Activated T-cell treated with anti-CD3 and anti-CD28 coated beads, Interleukin-2, amount 50 U/mL, for 72 hours (primary cell): ENCODE data around the gene TMEM184C. TPM values are rescaled to one million over a fixed set of nuclear protein-coding genes. Genes with fewer than 3 reads are reported as not detected.

Experiments
- ATAC-seq, 2 donors: fragments of 150-1000 bp; cut with Tn5 transposase; replicated peaks in 1 of 2; 2 replicates each; pipeline ENCODE4 v1.10.0; 2021; ENCODE audit warnings: moderate library complexity in 2 of 2, mild to moderate bottlenecking in 1 of 2
- DNase-seq, 2 donors: peaks; one replicate each; pipeline ENCODE4 v3.0.0; 2021 to 2022; ENCODE audit warnings: mixed read lengths in 1 of 2
- H3K27ac Mint-ChIP-seq: one replicate; pipeline ENCODE4 v1.8.0; 2022; ENCODE audit warnings: mild to moderate bottlenecking, moderate library complexity, mixed read lengths
- H3K27me3 Mint-ChIP-seq: one replicate; pipeline ENCODE4 v1.8.0; 2022; ENCODE audit warnings: low read depth, mixed read lengths
- H3K36me3 Mint-ChIP-seq, 2 donors: one replicate each; pipeline ENCODE4 v1.8.0; 2022; ENCODE audit warnings: mixed read lengths in 2 of 2, mild to moderate bottlenecking in 1 of 2; ENCODE audit not compliant: insufficient read depth in 2 of 2
- H3K4me1 Mint-ChIP-seq: one replicate; pipeline ENCODE4 v1.8.0; 2022; ENCODE audit warnings: low read depth, mixed read lengths
- H3K4me3 Mint-ChIP-seq, 2 donors: one replicate each; pipeline ENCODE4 v1.8.0; 2022; ENCODE audit warnings: mild to moderate bottlenecking in 2 of 2, mixed read lengths in 2 of 2, moderate library complexity in 2 of 2
- H3K9me3 Mint-ChIP-seq, 2 donors: one replicate each; pipeline ENCODE4 v1.8.0; 2022; ENCODE audit warnings: mixed read lengths in 2 of 2
- total RNA-seq, 2 donors: library from RNA; stranded (reverse); gene quantifications; one replicate each; pipeline ENCODE4 v1.2.3, GENCODE V29; 2022

TMEM184C gene
- total RNA-seq, 2 donors from 2014 or later: 15.7 to 17.3 TPM

DNA sequence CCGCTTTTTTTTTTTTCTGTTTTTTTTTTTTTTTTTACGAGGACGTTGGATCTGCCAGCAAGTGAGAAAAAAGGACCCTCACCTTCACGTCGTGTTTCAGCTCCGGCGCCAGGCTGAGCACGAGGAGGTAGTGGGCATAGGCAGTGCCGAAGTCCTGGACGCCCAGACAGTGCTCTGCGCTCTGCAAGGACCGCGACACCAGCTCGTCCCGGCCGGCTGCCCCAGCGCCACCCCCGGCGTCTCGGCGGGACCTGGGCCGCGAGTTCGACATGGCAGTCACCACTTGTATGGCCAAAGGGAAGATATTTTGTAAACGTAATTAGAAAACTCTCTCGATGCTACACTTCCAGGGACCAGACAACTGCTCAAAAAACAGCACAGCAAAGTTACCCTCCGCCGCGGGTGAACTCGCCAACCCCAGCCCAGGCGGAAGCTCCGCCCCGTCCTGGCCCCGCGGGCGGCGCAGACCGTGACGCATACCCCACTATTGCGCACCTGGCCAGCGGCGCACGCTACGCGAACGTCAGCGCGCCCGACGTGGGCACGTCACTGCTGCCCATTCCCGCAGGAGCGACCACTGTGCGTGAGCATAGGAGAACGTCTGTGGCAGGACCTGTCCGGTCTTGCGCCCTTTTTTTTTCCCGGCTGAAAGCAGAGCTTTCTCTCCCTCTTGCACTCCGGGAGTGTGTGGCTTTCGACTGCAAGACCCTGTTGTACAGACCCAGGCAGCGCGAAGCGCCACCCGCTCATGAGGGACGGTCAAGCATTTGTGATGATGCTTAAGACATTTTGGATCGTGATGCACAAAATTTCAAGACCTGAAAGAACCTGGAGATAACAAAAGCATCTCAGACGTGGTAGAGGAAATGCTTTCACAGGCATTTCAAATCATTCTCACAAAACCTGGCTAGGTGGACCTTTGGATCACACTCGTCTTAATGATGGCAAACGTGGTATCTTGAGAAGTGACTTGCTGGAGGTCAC lies 66.8 kb downstream of the TMEM184C start, which contains the start of gene PRMT9:
Gene PRMT9 (minus strand): TSS at position 447 of the 984 bp plus-strand sequence. CDS start 176 bp downstream, at position 271.
- ATAC-seq (peak; percentile 100), DNase-seq (peak; percentile 90 to 94)
- peaks cover 2 to 4% of the 10 kb centered on the region in 2 donors for H3K36me3 Mint-ChIP-seq
- H3K9me3 Mint-ChIP-seq: no peaks in the 10 kb centered on the region
- peak within 1 kb of the TSS; percentile 88 to 93 for H3K4me3 Mint-ChIP-seq
- peaks cover 15% of the 10 kb centered on the region for H3K27me3 Mint-ChIP-seq
- peaks cover 30% of the 10 kb centered on the region for H3K4me1 Mint-ChIP-seq
- peak within 1 kb of the TSS; percentile 89 for H3K27ac Mint-ChIP-seq

DNA sequence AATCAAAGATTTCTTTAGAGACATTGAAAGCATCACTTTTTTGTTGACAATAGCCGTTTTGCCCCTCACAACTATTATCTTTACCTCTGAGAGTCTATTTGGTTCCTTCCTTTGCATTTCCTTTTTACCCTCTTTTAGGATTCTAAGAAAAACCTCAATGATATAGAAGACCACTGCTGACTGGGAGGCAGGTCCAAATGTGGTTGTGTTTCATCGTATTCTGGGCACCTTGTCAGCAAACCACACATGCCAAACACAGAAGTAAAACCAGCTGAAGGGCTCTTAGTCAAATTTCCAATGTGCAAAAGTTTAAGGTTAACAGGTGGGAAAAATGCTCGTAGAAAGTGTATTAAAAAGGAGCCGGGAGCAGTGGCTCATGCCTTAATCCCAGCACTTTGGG lies 71.9 kb downstream of the TMEM184C start:
- peaks cover 26% of the 10 kb centered on the region for H3K27me3 Mint-ChIP-seq
- peaks cover 9% of the 10 kb centered on the region for H3K4me1 Mint-ChIP-seq
- H3K9me3 Mint-ChIP-seq: no peaks in the 10 kb centered on the region
- DNase-seq (peak in 1 of 2 donors; percentile 16), ATAC-seq (peak; percentile 32 to 44)
- H3K27ac Mint-ChIP-seq: peak overlapping the region; percentile 77
- no peaks in the 10 kb centered on the region for H3K36me3 Mint-ChIP-seq
- peak overlapping the region in 1 of 2 donors; percentile 33 for H3K4me3 Mint-ChIP-seq

DNA sequence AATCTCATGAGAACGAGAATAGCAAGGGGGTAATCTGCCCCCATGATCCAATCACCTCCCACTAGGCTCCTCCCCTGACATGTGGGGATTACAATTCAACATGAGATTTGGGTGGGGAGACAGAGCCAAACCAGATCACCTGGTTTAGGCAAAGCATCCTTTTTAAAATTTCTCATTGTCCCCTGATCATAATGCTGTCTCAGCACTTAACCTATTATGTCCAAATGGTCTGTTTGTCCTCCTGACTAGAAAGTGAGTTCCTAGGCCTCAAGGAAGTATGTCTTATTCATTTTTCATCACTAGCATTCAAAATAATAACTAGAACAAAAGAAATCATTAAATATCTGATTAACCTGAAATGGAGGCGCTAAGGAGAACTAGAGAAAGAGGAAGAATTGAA lies 74.6 kb downstream of the TMEM184C start:
- DNase-seq (no peak), ATAC-seq (no peak)
- H3K27ac Mint-ChIP-seq: no peak overlapping the region
- H3K4me1 Mint-ChIP-seq: peaks cover 9% of the 10 kb centered on the region
- no peaks in the 10 kb centered on the region for H3K9me3 Mint-ChIP-seq
- H3K27me3 Mint-ChIP-seq: peaks cover 22% of the 10 kb centered on the region
- no peaks in the 10 kb centered on the region for H3K36me3 Mint-ChIP-seq
- H3K4me3 Mint-ChIP-seq: no peak overlapping the region

GRCh38 chr4:147693218-147693617 lies 76.0 kb downstream of the TMEM184C start:
- Mint-ChIP-seq H3K27ac (no peak overlapping the region), H3K4me3 (no peak overlapping the region), H3K9me3 (no peaks in the 10 kb centered on the region), H3K27me3 (peaks cover 29% of the 10 kb centered on the region), H3K4me1 (peaks cover 9% of the 10 kb centered on the region), H3K36me3 (no peaks in the 10 kb centered on the region)
- no peak for ATAC-seq
- no peak for DNase-seq

GRCh38 chr4:147696866-147697265 lies 79.7 kb downstream of the TMEM184C start:
- no peaks in the 10 kb centered on the region for H3K9me3 Mint-ChIP-seq
- H3K36me3 Mint-ChIP-seq: no peaks in the 10 kb centered on the region
- DNase-seq: no peak
- no peak overlapping the region for H3K27ac Mint-ChIP-seq
- ATAC-seq: no peak
- no peak overlapping the region for H3K4me3 Mint-ChIP-seq
- H3K4me1 Mint-ChIP-seq: no peaks in the 10 kb centered on the region
- peaks cover 33% of the 10 kb centered on the region for H3K27me3 Mint-ChIP-seq

- Mint-ChIP-seq H3K4me1 (no peaks in the 10 kb centered on the region), H3K36me3 (no peaks in the 10 kb centered on the region), H3K4me3 (no peak overlapping the region), H3K27me3 (peaks cover 7% of the 10 kb centered on the region), H3K9me3 (no peaks in the 10 kb centered on the region), H3K27ac (no peak overlapping the region)
- DNase-seq: no peak
- no peak for ATAC-seq
Observed at GRCh38 chr4:147704846-147705245, 87.6 kb downstream of the TMEM184C start.

- Mint-ChIP-seq H3K4me3 (no peak overlapping the region), H3K36me3 (no peaks in the 10 kb centered on the region), H3K27ac (no peak overlapping the region), H3K4me1 (no peaks in the 10 kb centered on the region), H3K9me3 (no peaks in the 10 kb centered on the region), H3K27me3 (no peaks in the 10 kb centered on the region)
- peak; percentile 32 to 60 for ATAC-seq
- DNase-seq: peak; percentile 40 to 44
Observed at GRCh38 chr4:147707892-147708672, 90.9 kb downstream of the TMEM184C start.

- Mint-ChIP-seq H3K4me3 (no peak overlapping the region), H3K4me1 (no peaks in the 10 kb centered on the region), H3K36me3 (no peaks in the 10 kb centered on the region), H3K27ac (no peak overlapping the region), H3K9me3 (no peaks in the 10 kb centered on the region), H3K27me3 (no peaks in the 10 kb centered on the region)
- no peak for DNase-seq
- no peak for ATAC-seq
Observed at GRCh38 chr4:147709999-147710398, 92.8 kb downstream of the TMEM184C start.

- H3K4me1 Mint-ChIP-seq: peaks cover 13% of the 10 kb centered on the region
- peaks cover 13% of the 10 kb centered on the region for H3K27me3 Mint-ChIP-seq
- no peak overlapping the region for H3K27ac Mint-ChIP-seq
- H3K4me3 Mint-ChIP-seq: no peak overlapping the region
- H3K36me3 Mint-ChIP-seq: no peaks in the 10 kb centered on the region
- DNase-seq: no peak
- peaks cover 0 to 1% of the 10 kb centered on the region in 2 donors for H3K9me3 Mint-ChIP-seq
- ATAC-seq: no peak
Observed at GRCh38 chr4:147714575-147715401, 97.6 kb downstream of the TMEM184C start.

DNA sequence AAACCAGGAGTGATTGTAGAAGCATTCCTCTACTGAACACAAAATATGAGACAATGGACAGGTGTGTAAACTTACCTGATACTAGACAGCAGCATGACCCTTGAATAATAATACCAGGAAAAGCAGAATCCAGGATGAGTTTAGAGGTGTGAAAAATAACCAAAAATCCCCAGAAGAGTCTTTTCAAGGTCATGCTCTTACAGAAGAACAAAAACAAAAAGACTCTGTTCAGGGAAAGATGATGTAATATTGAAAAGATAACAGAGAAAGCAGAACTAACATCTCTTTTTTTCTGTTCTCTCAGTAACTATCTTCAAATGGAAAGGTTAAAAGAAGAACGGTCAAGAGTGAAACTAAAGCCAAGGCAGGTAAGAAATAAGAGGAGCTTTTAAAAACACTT lies 100.7 kb downstream of the TMEM184C start:
- Mint-ChIP-seq H3K4me3 (peak overlapping the region in 1 of 2 donors; percentile 84), H3K4me1 (peaks cover 13% of the 10 kb centered on the region), H3K9me3 (peaks cover 0 to 1% of the 10 kb centered on the region in 2 donors), H3K27me3 (peaks cover 18% of the 10 kb centered on the region), H3K36me3 (no peaks in the 10 kb centered on the region), H3K27ac (peak overlapping the region; percentile 68)
- DNase-seq (no peak), ATAC-seq (no peak)
